IPS-20b (cell line): ENCODE data around the gene MBP.
"Not testable (repeated sequence)": the region's sequence is repeated elsewhere in the genome, so short reads cannot be mapped to it uniquely, and the experiment has no call there.

ENCODE experiments used
- H3K27ac ChIP-seq: one replicate; pipeline ENCODE4 v1.5.1; 2013; ENCODE audit warnings: low read length
- H3K27me3 ChIP-seq: 2 replicates; pipeline ENCODE4 v1.6.1; 2013; ENCODE audit warnings: mild to moderate bottlenecking, low read length, inconsistent platforms; ENCODE audit not compliant: insufficient read depth
- H3K36me3 ChIP-seq: 2 replicates; pipeline ENCODE4 v1.6.1; 2013; ENCODE audit warnings: low read depth, mild to moderate bottlenecking, inconsistent platforms, low read length, moderate library complexity; ENCODE audit not compliant: insufficient read depth
- H3K4me1 ChIP-seq: 2 replicates; pipeline ENCODE4 v1.6.1; 2013; ENCODE audit warnings: mild to moderate bottlenecking, control low read depth, inconsistent platforms, low read length, moderate library complexity; ENCODE audit not compliant: insufficient read depth
- H3K4me3 ChIP-seq: 2 replicates; pipeline ENCODE4 v1.5.1; 2013; ENCODE audit warnings: mild to moderate bottlenecking, low read length, inconsistent platforms
- H3K9ac ChIP-seq: 2 replicates; pipeline ENCODE4 v1.6.1; 2013; ENCODE audit warnings: low read depth, mild to moderate bottlenecking, inconsistent platforms, low read length, moderate library complexity
- H3K9me3 ChIP-seq: 2 replicates; pipeline ENCODE4 v1.6.1; 2013; ENCODE audit warnings: mild to moderate bottlenecking, low read depth, low read length, inconsistent platforms; ENCODE audit not compliant: insufficient read depth

Gene MBP

GRCh38 chr18:76994086-76994654 is 138.4 kb downstream of the MBP start:
- no peak overlapping the region for H3K4me3 ChIP-seq
- H3K27me3 ChIP-seq, result no peaks in the 10 kb centered on the region
- H3K9ac ChIP-seq, result no peak overlapping the region
- no peak overlapping the region for H3K27ac ChIP-seq
- H3K4me1 ChIP-seq, result 0 out of 2 replicates have a peak, but pooled peaks cover 5% of the 10 kb centered on the region
- no peaks in the 10 kb centered on the region for H3K36me3 ChIP-seq
- no peaks in the 10 kb centered on the region for H3K9me3 ChIP-seq

GRCh38 chr18:76993573-76993972 is 139.0 kb downstream of the MBP start:
- no peak overlapping the region for H3K27ac ChIP-seq
- H3K9ac ChIP-seq, result no peak overlapping the region
- 0 out of 2 replicates have a peak, but pooled peaks cover 5% of the 10 kb centered on the region for H3K4me1 ChIP-seq
- H3K36me3 ChIP-seq, result no peaks in the 10 kb centered on the region
- H3K4me3 ChIP-seq, result no peak overlapping the region
- H3K27me3 ChIP-seq, result no peaks in the 10 kb centered on the region
- H3K9me3 ChIP-seq, result no peaks in the 10 kb centered on the region

GRCh38 chr18:76993085-76993382 is 139.5 kb downstream of the MBP start:
- Histone ChIP-seq H3K9ac (no peak overlapping the region), H3K4me3 (no peak overlapping the region), H3K4me1 (peaks cover 5% of the 10 kb centered on the region; the same call in 1 of the 2 replicates), H3K27me3 (no peaks in the 10 kb centered on the region), H3K27ac (no peak overlapping the region), H3K36me3 (no peaks in the 10 kb centered on the region), H3K9me3 (no peaks in the 10 kb centered on the region)

- Histone ChIP-seq H3K27me3 (no peaks in the 10 kb centered on the region), H3K27ac (no peak overlapping the region), H3K4me3 (no peak overlapping the region), H3K36me3 (no peaks in the 10 kb centered on the region), H3K9me3 (no peaks in the 10 kb centered on the region), H3K9ac (no peak overlapping the region), H3K4me1 (peaks cover 5% of the 10 kb centered on the region; the same call in 1 of the 2 replicates)
These were observed 140.1 kb downstream of the MBP start for GRCh38 chr18:76992226-76993084.

- no peaks in the 10 kb centered on the region for H3K36me3 ChIP-seq
- H3K27me3 ChIP-seq, result no peaks in the 10 kb centered on the region
- no peak overlapping the region for H3K27ac ChIP-seq
- H3K4me1 ChIP-seq, result peaks cover 4% of the 10 kb centered on the region; the same call in 1 of the 2 replicates
- H3K9me3 ChIP-seq, result no peaks in the 10 kb centered on the region
- no peak overlapping the region for H3K4me3 ChIP-seq
- no peak overlapping the region for H3K9ac ChIP-seq
These were observed 141.4 kb downstream of the MBP start for GRCh38 chr18:76991021-76991688.

GRCh38 chr18:76990343-76991020 is 142.1 kb downstream of the MBP start:
- not testable (repeated sequence) for H3K4me3 ChIP-seq, H3K36me3 ChIP-seq, H3K9me3 ChIP-seq, H3K4me1 ChIP-seq, H3K27ac ChIP-seq, H3K9ac ChIP-seq, H3K27me3 ChIP-seq

GRCh38 chr18:76989647-76990190 is 142.9 kb downstream of the MBP start:
- Histone ChIP-seq H3K4me1 (no peaks in the 10 kb centered on the region; the same call in 1 of the 2 replicates), H3K9me3 (no peaks in the 10 kb centered on the region), H3K36me3 (no peaks in the 10 kb centered on the region), H3K27ac (no peak overlapping the region), H3K4me3 (no peak overlapping the region), H3K27me3 (no peaks in the 10 kb centered on the region), H3K9ac (no peak overlapping the region)

- Histone ChIP-seq H3K27ac (no peak overlapping the region), H3K27me3 (no peaks in the 10 kb centered on the region), H3K4me1 (no peaks in the 10 kb centered on the region; the same call in 1 of the 2 replicates), H3K4me3 (no peak overlapping the region), H3K9me3 (no peaks in the 10 kb centered on the region), H3K9ac (no peak overlapping the region), H3K36me3 (no peaks in the 10 kb centered on the region)
These were observed 143.5 kb downstream of the MBP start for GRCh38 chr18:76988827-76989646.

GRCh38 chr18:76988031-76988826 is 144.4 kb downstream of the MBP start:
- no peak overlapping the region for H3K27ac ChIP-seq
- no peak overlapping the region for H3K4me3 ChIP-seq
- H3K4me1 ChIP-seq, result peaks cover 5% of the 10 kb centered on the region; the same call in 1 of the 2 replicates
- no peaks in the 10 kb centered on the region for H3K36me3 ChIP-seq
- H3K9ac ChIP-seq, result no peak overlapping the region
- H3K9me3 ChIP-seq, result no peaks in the 10 kb centered on the region
- no peaks in the 10 kb centered on the region for H3K27me3 ChIP-seq

- Histone ChIP-seq H3K36me3 (no peaks in the 10 kb centered on the region), H3K9me3 (no peaks in the 10 kb centered on the region), H3K27me3 (no peaks in the 10 kb centered on the region), H3K9ac (no peak overlapping the region), H3K27ac (no peak overlapping the region), H3K4me3 (no peak overlapping the region), H3K4me1 (peaks cover 8% of the 10 kb centered on the region; the same call in 1 of the 2 replicates)
These were observed 146.2 kb downstream of the MBP start for GRCh38 chr18:76986406-76986805.
